ENCODE measurements around the gene SPRED3.
A peak's percentile ranks its signal among the peaks of the same experiment; 100 is the strongest.

SPRED3 gene

GRCh38 chr19:38385804-38386257, 2.7 kb upstream of the SPRED3 start:
- H3K9me3 ChIP-seq (ENCODE audit: severe bottlenecking) = no peaks in the 10 kb centered on the region
- peaks cover 21% of the 10 kb centered on the region for H3K36me3 ChIP-seq (ENCODE audit: low read depth)
- no peak for ATAC-seq (ENCODE audit: low read depth)
- no peak for DNase-seq (ENCODE audit: low spot score)
- no peaks in the 10 kb centered on the region for H3K27me3 ChIP-seq (ENCODE audit: insufficient read depth, poor library complexity, severe bottlenecking)
- TF ChIP-seq, protein P1, sequence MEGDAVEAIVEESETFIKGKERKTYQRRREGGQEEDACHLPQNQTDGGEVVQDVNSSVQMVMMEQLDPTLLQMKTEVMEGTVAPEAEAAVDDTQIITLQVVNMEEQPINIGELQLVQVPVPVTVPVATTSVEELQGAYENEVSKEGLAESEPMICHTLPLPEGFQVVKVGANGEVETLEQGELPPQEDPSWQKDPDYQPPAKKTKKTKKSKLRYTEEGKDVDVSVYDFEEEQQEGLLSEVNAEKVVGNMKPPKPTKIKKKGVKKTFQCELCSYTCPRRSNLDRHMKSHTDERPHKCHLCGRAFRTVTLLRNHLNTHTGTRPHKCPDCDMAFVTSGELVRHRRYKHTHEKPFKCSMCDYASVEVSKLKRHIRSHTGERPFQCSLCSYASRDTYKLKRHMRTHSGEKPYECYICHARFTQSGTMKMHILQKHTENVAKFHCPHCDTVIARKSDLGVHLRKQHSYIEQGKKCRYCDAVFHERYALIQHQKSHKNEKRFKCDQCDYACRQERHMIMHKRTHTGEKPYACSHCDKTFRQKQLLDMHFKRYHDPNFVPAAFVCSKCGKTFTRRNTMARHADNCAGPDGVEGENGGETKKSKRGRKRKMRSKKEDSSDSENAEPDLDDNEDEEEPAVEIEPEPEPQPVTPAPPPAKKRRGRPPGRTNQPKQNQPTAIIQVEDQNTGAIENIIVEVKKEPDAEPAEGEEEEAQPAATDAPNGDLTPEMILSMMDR (IDR thresholded peaks at IDR 0.05; ENCODE audit: poor library complexity, severe bottlenecking) = no peak
- no peak overlapping the region for H3K4me3 ChIP-seq (ENCODE audit: severe bottlenecking)
- no peaks in the 10 kb centered on the region for H3K4me1 ChIP-seq (ENCODE audit: insufficient read depth, poor library complexity, severe bottlenecking)
- H3K27ac ChIP-seq (ENCODE audit: poor library complexity, severe bottlenecking) = no peak overlapping the region

- Histone ChIP-seq H3K9me3 (ENCODE audit: severe bottlenecking) (no peaks in the 10 kb centered on the region), H3K36me3 (ENCODE audit: low read depth) (peaks cover 15% of the 10 kb centered on the region), H3K27me3 (ENCODE audit: insufficient read depth, poor library complexity, severe bottlenecking) (no peaks in the 10 kb centered on the region), H3K4me1 (ENCODE audit: insufficient read depth, poor library complexity, severe bottlenecking) (no peaks in the 10 kb centered on the region), H3K4me3 (ENCODE audit: severe bottlenecking) (no peak overlapping the region), H3K27ac (ENCODE audit: poor library complexity, severe bottlenecking) (no peak overlapping the region)
- DNase-seq (ENCODE audit: low spot score) = no peak
- no peak for ATAC-seq (ENCODE audit: low read depth)
- TF ChIP-seq, protein P1 (IDR thresholded peaks at IDR 0.05; ENCODE audit: poor library complexity, severe bottlenecking) = no peak
Measured at GRCh38 chr19:38386300-38386970, 2.1 kb upstream of the SPRED3 start.

GRCh38 chr19:38386971-38387549, 1.4 kb upstream of the SPRED3 start:
- Histone ChIP-seq H3K4me1 (ENCODE audit: insufficient read depth, poor library complexity, severe bottlenecking) (no peaks in the 10 kb centered on the region), H3K27ac (ENCODE audit: poor library complexity, severe bottlenecking) (peak overlapping the region; percentile 85), H3K9me3 (ENCODE audit: severe bottlenecking) (no peaks in the 10 kb centered on the region), H3K27me3 (ENCODE audit: insufficient read depth, poor library complexity, severe bottlenecking) (no peaks in the 10 kb centered on the region), H3K4me3 (ENCODE audit: severe bottlenecking) (peak overlapping the region; percentile 48), H3K36me3 (ENCODE audit: low read depth) (peaks cover 12% of the 10 kb centered on the region)
- TF ChIP-seq, protein P1 (IDR thresholded peaks at IDR 0.05; ENCODE audit: poor library complexity, severe bottlenecking) = no peak
- DNase-seq (ENCODE audit: low spot score) = no peak
- ATAC-seq (ENCODE audit: low read depth) = no peak

- Histone ChIP-seq H3K27ac (ENCODE audit: poor library complexity, severe bottlenecking) (peak within 1 kb of the TSS; percentile 85), H3K4me3 (ENCODE audit: severe bottlenecking) (peak within 1 kb of the TSS; percentile 48), H3K4me1 (ENCODE audit: insufficient read depth, poor library complexity, severe bottlenecking) (no peaks in the 10 kb centered on the region), H3K36me3 (ENCODE audit: low read depth) (peaks cover 12% of the 10 kb centered on the region), H3K9me3 (ENCODE audit: severe bottlenecking) (no peaks in the 10 kb centered on the region), H3K27me3 (ENCODE audit: insufficient read depth, poor library complexity, severe bottlenecking) (no peaks in the 10 kb centered on the region)
- peak; percentile 84 for ATAC-seq (ENCODE audit: low read depth)
- peak; percentile 96 for DNase-seq (ENCODE audit: low spot score)
- TF ChIP-seq, protein P1 (IDR thresholded peaks at IDR 0.05; ENCODE audit: poor library complexity, severe bottlenecking) = no peak
Measured at GRCh38 chr19:38387550-38388348, 748 bp upstream of the SPRED3 start, which contains the start of gene GGN. GGN (minus strand) TSS chr19:38388034; CDS start chr19:38387261, 773 bp downstream.
